Cardiac muscle cell (in vitro differentiated cells and primary cell): ENCODE results near the gene STMN1. TPM values are rescaled to one million over a fixed set of nuclear protein-coding genes. Genes with fewer than 3 reads are reported as not detected.

Source experiments
- DNase-seq, 2 donors: peaks; one replicate each; pipeline versions ENCODE4 v3.0.0 to v3.0.0-alpha.2; 2010 to 2017; ENCODE audit warnings: low read depth in 1 of 2, low spot score in 1 of 2
- H3K27ac ChIP-seq: fragments of 200-600 bp; sonication (generic); 2 replicates; pipeline ENCODE4 v1.5.1; 2016
- H3K27me3 ChIP-seq: fragments of 200-600 bp; sonication (generic); 2 replicates; pipeline ENCODE4 v1.6.0; 2016; ENCODE audit warnings: control low read depth
- H3K36me3 ChIP-seq: fragments of 200-600 bp; sonication (generic); 2 replicates; pipeline ENCODE4 v1.5.1; 2016; ENCODE audit warnings: control low read depth
- H3K4me1 ChIP-seq: fragments of 200-600 bp; sonication (generic); 2 replicates; pipeline ENCODE4 v1.8.1; 2017; ENCODE audit warnings: low read depth, mild to moderate bottlenecking, mixed run types
- H3K4me3 ChIP-seq: fragments of 200-600 bp; sonication (generic); 2 replicates; pipeline ENCODE4 v1.5.1; 2016; ENCODE audit warnings: mild to moderate bottlenecking
- H3K9me3 ChIP-seq: fragments of 200-600 bp; sonication (generic); 2 replicates; pipeline ENCODE4 v1.5.1; 2017; ENCODE audit warnings: low read depth, mild to moderate bottlenecking, control low read depth
- CTCF ChIP-seq: IDR thresholded peaks from 2 replicates; pipeline ENCODE4 v1.5.1; 2012; ENCODE audit warnings: low read depth, mild to moderate bottlenecking, low read length
- polyA plus RNA-seq: library from polyadenylated mRNA; unstranded; fragments of >200 nt; fragmentation: Nextera tagmentation; extraction: Ambion mirVana; gene quantifications from 2 replicates; pipeline ENCODE4 v1.2.1, GENCODE V29; 2016
- total RNA-seq: library from RNA; depleted of rRNA; stranded (reverse); fragments of >200 nt; gene quantifications from 2 replicates; pipeline ENCODE4 v1.2.3, GENCODE V29; 2016

STMN1 gene
- total and polyA plus RNA-seq, 2 experiments from 2014 or later = 572 to 943 TPM

GRCh38 chr1:25902462-25902861 is 3.8 kb downstream of the STMN1 start:
- peaks cover 10% of the 10 kb centered on the region for H3K4me1 ChIP-seq
- no peak for TF ChIP-seq CTCF
- H3K9me3 ChIP-seq = no peaks in the 10 kb centered on the region
- peaks cover 50% of the 10 kb centered on the region for H3K36me3 ChIP-seq
- no peak for DNase-seq
- H3K27ac ChIP-seq = no peak overlapping the region
- no peaks in the 10 kb centered on the region for H3K27me3 ChIP-seq
- H3K4me3 ChIP-seq = no peak overlapping the region

- no peaks in the 10 kb centered on the region for H3K27me3 ChIP-seq
- TF ChIP-seq CTCF = no peak
- H3K4me1 ChIP-seq = peaks cover 10% of the 10 kb centered on the region
- peaks cover 50% of the 10 kb centered on the region for H3K36me3 ChIP-seq
- no peak for DNase-seq
- no peaks in the 10 kb centered on the region for H3K9me3 ChIP-seq
- no peak overlapping the region for H3K4me3 ChIP-seq
- H3K27ac ChIP-seq = no peak overlapping the region
Observed at GRCh38 chr1:25900219-25900618, 6.0 kb downstream of the STMN1 start.

GRCh38 chr1:25899792-25900191 is 6.4 kb downstream of the STMN1 start:
- H3K36me3 ChIP-seq = peaks cover 50% of the 10 kb centered on the region
- no peak for TF ChIP-seq CTCF
- no peak overlapping the region for H3K27ac ChIP-seq

GRCh38 chr1:25898223-25899015 is 7.8 kb downstream of the STMN1 start:
- H3K4me1 ChIP-seq = peaks cover 3% of the 10 kb centered on the region

More at GRCh38 chr1:25899792-25900191, 6.4 kb downstream of the STMN1 start:
- no peak for DNase-seq
- peaks cover 9% of the 10 kb centered on the region for H3K4me1 ChIP-seq
- H3K4me3 ChIP-seq = no peak overlapping the region
- H3K27me3 ChIP-seq = no peaks in the 10 kb centered on the region
- H3K9me3 ChIP-seq = no peaks in the 10 kb centered on the region

GRCh38 chr1:25897754-25898153 is 8.5 kb downstream of the STMN1 start:
- peaks cover 40% of the 10 kb centered on the region for H3K36me3 ChIP-seq

More at GRCh38 chr1:25898223-25899015, 7.8 kb downstream of the STMN1 start:
- Histone ChIP-seq H3K4me3 (no peak overlapping the region), H3K36me3 (peaks cover 46% of the 10 kb centered on the region), H3K9me3 (no peaks in the 10 kb centered on the region), H3K27me3 (no peaks in the 10 kb centered on the region), H3K27ac (peak overlapping the region; percentile 8)
- no peak for TF ChIP-seq CTCF
- no peak for DNase-seq

More at GRCh38 chr1:25897754-25898153, 8.5 kb downstream of the STMN1 start:
- no peaks in the 10 kb centered on the region for H3K27me3 ChIP-seq
- H3K27ac ChIP-seq = no peak overlapping the region
- no peaks in the 10 kb centered on the region for H3K9me3 ChIP-seq
- H3K4me1 ChIP-seq = peaks cover 6% of the 10 kb centered on the region
- H3K4me3 ChIP-seq = no peak overlapping the region
- no peak for TF ChIP-seq CTCF
- no peak for DNase-seq
